GM21825 (cell line): ENCODE results near the gene GPSM3.
A peak's percentile ranks its signal among the peaks of the same experiment; 100 is the strongest.
"Not testable (repeated sequence)": the region's sequence is repeated elsewhere in the genome, so short reads cannot be mapped to it uniquely, and the experiment has no call there.

Experiments used
- ATAC-seq: cut with Tn5 transposase; IDR thresholded peaks from one replicate; pipeline ENCODE4 v1.9.1; 2021; ENCODE audit warnings: mild to moderate bottlenecking, moderate library complexity; ENCODE audit not compliant: unreplicated experiment

The GPSM3 gene

DNA sequence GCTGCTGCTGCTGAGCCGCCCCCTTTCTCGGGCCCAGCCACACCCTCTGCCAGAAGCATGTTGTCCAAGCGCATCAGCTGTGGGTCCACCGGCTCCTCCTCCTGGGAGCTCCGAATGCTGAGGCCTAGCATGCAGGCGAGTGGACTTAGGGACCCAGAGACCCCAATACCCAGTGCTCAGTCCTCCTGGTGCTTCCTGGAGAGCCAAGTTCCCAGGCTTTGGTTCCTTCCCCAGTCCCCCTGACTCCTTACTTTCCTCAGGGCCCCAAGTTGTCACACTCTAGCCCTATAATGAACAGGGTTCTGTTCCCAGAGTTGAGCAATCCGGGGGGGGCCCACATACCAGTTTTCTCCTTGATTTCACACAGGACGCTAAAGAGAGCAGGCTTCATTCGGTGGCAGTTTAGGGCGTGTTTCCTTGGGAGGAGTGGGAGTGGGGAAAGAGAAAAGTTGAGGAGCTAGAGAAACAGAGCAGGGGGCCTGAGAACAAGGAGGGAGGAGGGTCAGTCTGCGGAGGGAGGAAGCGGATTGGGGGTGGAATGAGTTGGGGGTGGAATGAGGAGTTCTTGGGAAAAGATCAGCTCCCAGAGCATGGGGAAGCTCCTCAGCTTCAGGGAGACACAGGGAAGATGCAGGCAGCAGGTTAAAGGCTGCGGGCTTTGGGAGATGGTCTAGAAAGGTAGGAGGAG, 3.9 kb downstream of the GPSM3 start:
- no peak for ATAC-seq

DNA sequence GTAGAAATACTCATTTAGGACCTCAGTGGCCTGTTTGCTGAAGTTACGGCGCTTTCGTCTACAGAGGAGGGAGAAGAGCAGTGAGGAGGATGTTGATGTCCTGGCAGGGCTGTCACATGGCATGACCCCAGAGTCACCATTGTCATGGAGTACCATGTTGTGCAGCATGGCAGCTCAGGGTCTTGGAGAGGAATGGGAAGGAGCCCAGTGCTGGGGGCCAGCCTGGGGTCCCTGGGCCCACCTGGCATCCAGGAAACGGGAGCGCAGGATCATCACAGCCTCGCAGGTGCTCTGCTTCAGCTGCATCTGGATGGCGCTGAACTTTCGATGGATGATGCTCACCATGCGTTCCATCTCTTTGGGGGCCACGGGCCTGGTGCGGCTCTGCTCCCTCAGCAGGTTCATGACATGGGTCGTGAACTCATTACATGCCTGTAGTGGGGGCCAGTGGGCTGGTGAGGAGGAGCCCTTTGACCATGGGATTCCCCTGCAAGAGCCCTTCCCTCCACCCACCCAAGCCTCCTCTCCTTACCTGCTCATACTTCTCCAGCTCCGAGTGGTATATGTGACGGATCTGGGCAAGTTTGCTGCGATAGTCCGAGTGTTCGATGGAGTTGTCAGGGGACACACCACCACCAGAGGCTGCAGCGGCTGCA, 4.6 kb downstream of the GPSM3 start:
- not testable (repeated sequence) for ATAC-seq

DNA sequence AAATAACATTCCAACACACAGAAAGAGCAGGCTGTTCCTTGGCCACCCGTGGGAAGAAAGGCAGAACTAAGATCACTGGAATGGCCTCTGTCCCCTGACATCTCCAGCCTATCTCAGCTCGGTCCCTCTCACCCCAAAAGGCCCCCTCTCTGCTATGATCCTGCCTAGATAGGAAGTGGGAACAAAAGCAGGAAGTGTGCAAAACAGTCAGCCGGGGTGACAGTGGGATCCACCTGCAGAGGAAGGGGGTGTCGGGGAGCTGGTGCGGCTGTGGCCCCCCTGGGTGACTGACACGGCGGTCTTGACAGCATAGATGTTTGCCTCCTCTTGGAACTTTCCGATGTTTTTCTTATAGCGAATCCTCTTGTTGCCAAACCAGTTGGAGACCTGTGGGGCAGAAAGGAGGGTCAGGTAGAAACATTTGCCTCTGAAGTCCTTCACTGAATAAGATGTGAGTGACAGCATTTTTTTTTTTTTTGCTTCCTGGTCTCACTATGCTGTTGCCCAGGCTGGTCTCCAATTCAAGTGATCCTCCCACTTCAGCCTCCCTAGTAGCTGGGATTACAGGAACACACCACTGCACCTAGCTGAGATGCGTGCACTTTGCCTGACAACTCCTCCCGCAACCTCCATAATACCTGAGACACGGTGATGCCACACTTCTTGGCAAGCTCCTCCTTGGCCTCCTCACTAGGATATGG, 5.3 kb downstream of the GPSM3 start:
- ATAC-seq, result no peak

DNA sequence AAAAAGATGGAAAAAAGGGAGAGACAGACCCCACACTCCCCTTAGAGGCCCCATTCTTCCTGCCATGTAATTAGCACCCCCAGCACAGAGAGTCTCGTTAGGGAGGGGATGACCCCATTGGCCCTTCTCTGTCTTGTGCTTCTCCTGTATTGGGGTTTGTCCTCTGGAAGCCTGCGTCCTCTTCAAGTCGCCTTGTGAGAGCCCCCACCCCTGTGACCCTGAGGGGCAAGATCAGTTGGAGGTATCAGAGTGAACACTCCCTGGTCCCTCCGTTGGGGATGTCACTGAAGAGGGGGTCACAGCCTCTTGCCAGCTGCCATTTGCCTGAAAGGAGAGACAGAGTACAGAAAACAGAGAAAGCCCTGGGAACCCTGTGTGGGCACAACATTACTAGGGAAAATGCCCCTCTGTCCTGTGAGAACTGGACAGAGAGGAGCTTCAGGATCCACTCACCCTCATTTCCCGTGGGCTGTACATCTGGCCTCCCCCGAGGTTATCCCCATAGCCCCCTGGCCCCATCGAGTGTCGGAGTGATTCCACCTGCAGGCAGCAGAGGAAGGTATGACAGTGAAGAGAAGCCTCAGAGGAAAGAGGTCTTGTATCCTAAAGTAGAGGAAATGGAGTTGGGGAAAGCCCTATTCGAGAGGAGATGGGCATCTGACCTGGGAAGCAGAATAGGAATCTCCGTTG, 6.1 kb downstream of the GPSM3 start:
- not testable (repeated sequence) for ATAC-seq

DNA sequence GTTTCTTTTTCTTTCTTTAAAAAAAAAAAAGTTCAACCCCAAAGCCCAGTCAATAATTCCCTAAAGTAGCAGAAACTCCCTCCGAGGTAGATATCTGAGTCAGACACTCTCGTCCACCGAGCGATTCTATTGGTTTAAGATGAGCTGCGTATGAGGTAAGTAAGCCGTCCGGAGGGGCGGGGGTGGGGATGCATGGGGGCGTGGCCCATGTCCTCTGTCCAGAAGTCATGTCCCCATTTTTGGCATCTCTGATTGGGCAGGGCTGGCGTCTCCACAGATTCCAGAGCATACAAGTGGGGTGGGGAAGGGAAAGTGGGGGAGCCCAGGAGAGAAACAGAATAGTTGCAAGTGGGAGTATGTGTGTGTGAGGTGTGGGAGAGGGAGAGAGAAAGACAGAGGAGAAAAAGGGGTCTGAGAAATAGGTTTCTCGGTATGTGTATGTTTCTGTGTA, 6.7 kb downstream of the GPSM3 start:
- ATAC-seq, result not testable (repeated sequence)

DNA sequence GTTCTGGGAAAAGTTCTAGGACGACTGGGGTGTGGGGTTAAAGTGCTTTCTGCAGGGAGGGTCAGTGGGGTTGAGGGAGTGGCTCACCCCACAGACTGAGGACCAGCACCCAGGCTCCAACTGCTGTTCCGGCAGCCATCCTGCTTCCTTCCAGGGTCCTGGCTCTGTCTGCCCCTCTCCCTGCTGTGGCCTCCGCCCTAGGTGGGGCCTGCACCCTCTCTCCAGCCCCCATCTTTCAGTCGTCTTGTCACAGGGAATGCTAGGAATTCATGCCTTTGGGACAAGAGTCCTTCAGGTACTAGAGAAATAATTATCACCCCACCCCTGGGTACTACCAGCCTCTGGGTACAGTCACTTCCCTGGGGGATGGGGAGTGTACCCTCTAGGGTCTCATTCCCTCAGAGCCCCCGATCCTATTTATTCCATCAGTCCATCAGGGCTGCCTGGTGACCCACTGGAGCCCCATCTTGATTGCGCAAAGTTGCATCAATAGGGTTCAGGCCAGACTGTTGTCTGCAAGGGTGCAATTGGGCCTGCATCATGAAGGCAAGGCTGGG, 8.3 kb downstream of the GPSM3 start, which contains the start of gene AGER:
TSS of gene AGER (minus strand) at position 170 of the 557 bp plus-strand sequence. CDS start at position 139, 31 bp downstream.
- ATAC-seq, result no peak

DNA sequence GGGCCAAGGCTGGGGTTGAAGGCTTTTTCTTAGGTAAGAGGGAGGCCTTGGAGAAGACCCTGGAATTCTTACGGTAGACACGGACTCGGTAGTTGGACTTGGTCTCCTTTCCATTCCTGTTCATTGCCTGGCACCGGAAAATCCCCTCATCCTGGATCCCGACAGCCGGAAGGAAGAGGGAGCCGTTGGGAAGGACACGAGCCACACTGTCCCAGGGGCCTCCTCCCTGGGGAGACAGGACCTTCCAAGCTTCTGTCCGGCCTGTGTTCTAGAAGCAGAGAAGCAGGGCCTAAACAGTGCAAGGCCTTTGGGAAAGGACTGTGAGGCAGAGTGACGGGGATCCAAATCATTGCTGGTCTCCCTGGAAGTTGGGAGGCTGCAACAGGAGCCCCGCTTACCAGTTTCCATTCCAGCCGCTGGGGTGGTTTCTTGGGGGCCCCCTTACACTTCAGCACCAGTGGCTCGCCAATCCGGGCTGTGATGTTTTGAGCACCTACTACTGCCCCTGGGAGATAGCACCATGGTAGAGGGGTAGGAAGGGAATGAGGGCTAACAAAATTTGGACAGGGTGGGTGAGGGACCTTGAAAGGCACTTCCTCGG, 8.9 kb downstream of the GPSM3 start:
- no peak for ATAC-seq

DNA sequence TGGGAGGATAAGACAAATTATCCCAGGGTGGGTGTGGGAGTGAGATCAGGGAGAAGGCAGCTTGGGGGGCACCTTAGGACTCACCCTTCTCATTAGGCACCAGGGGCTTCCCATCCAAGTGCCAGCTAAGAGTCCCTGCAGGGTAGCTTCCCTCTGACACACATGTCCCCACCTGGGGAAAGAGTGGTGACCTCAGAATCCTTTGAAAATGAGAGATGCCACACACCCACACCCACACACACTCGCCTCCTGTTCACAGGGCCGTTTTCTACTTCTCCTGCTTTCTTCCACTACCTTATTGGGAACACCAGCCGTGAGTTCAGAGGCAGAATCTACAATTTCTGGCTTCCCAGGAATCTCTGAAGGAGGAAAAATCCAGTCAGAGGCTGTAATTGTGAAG, 9.4 kb downstream of the GPSM3 start:
- ATAC-seq, result no peak

DNA sequence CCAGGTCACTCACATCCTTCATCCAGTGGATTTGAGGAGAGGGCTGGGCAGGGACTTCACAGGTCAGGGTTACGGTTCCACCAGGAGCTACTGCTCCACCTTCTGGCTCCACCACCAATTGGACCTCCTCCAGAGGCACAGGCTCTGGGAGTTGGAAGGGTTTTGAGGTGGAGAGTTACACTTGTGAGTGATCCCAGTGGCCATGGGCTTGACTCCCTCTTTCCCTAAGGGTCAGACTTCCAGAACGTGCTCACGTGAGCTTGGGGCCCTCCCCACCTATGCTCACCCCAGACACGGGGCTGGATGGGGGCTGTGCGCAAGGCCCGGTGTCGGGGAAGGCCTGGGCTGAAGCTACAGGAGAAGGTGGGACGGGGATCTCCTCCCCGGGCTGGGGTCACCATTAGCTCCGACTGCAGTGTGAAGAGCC, 9.9 kb downstream of the GPSM3 start:
- no peak for ATAC-seq

DNA sequence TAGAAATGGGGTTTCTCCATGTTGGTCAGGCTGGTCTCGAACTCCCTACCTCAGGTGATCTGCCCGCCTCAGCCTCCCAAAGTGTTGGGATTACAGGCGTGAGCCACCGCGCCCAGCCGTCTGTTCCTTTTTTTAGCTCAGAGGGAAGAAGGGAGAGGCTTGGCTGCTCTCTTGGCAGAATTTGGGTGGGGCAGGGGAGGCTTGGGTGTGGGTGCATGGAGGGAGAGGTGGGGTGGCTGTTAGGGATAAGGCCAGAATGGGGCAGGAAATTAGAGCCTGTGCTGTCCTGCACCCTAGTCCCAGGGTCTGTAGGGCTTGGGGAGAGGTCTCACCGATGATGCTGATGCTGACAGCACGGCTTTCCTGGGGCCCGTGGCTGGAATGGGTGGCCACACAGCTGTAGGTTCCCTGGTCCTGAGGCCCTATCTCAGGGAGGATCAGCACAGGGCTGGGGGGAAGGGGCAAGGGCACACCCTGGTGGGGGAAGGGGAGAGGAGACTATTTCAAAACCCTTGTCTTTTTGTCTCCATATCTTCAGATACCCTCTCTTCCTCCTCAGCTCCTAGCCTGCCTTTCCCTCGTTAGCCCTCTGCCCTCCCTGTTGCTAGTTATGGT, 10.4 kb downstream of the GPSM3 start:
- no peak for ATAC-seq

DNA sequence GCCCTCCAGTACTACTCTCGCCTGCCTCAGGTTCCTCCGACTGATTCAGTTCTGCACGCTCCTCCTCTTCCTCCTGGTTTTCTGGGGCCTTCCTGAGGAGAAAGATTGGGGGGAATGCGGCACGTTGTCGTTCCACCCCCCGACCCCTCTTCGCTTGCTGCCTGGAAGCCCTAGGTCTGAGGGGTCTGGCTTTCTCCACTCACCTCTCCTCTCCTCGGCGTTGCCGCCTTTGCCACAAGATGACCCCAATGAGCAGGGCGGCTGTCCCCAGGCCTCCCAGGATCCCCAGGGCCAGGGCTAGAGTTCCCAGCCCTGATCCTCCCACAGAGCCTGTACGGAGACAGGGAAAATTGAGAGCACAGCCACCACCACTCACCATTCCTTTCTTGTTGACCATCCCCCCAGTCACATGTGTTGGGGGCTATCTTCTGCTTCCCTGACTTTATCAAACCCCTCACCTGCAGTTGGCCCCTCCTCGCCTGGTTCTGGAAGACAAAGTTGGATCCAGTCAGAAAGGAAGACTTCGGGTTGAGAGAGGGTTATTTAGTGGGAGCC, 11.2 kb downstream of the GPSM3 start:
- no peak for ATAC-seq

DNA sequence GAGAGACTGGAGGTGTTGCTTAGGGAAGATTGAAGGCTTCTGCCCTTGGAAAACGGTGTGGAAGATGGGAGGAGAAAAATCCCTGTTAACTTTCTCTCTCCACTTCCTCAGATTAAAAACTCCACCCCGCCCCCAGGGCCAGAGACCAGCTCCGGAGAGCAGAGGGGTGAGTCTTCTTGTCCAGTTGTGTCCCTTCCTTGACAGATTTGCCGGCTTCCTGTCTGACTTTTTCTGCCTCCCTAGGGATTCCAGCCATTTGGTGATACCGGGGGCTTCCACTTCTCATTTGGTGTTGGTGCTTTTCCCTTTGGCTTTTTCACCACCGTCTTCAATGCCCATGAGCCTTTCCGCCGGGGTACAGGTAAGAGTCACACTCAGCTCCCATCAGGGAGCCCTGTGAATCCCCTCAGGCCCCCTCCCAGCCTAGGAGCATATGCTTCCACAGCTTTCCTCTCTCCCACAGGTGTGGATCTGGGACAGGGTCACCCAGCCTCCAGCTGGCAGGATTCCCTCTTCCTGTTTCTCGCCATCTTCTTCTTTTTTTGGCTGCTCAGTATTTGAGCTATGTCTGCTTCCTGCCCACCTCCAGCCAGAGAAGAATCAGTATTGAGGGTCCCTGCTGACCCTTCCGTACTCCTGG, 12.6 kb downstream of the GPSM3 start:
- ATAC-seq, result no peak

DNA sequence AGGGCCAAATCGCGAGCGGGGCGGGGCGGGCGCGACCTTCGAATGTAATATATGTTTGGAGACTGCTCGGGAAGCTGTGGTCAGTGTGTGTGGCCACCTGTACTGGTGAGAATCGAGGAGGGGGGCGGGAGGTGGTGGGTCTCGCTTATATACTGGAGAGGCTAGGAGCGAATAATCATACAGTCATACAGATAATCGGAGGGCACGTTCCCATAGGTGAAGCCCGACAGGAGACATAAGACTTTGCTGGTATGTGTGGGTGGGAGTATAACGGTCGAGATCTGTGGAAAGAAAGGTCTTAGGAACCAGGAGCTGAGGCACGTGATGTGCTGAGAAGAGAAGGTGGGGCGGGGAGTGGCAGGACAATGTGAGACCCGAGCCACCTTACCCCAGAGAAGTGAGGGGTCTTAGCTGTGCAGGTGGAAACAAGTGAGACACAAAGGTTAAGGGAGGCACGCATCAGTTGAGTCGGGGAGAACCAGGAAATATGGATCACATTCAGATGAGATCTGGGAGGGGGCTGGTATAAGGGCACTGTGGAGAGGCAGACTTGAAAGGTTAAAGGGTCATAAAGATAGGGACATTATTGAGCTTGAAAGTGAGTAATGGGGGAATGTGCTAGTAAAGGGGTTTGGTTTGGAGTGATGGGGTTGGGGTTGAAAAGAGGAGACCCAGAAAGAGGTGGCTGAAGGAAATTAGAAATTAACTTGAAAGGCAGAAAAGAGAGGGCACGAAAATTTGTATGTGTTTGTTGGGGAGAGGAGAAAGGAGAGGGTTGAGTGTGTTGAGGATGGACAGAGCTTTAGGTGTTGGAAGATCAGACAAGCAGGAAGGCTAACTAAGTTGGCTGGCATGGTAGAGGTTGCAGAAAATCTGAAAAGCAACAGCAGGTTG, 13.6 kb downstream of the GPSM3 start:
- ATAC-seq, result no peak

DNA sequence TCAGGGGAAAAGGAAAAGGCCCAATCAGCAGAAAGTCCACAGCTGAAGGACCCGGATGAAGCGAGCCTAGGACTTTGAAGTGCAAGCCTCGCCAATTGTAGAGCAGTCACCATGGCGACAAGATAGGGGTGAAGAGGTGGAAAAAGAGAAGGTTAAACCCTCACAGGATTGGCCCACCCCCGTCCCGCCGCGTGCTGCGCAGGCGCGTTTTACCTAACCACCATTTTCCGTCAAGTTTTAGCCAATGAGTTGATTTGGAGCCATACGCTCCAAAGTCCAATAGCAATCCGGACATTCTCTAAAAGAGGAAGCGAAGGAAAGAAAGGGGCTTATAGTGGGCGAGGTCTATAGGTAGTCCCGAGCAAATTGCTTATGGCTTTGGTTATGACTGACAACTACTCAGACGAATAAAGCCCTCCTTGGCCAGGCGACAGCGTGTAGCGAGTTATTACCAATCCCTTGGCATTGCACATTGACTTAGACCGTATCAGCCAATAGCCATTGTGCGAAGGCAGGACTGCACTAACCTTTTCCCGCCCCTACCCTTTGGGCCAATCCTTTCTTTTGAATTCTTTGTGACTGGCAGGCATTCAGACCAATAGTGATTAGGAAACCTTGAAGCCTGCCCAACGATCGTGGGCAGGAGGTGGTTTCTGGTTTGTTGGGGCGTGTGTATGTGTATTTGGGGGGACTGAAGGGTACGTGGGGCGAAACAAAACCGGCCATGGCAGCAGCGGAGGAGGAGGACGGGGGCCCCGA, 14.5 kb downstream of the GPSM3 start, which contains the start of gene RNF5:
TSS of gene RNF5 (plus strand) at position 618 of the 759 bp plus-strand sequence. CDS start at position 725, 107 bp downstream.
- ATAC-seq, result peak; percentile 80

DNA sequence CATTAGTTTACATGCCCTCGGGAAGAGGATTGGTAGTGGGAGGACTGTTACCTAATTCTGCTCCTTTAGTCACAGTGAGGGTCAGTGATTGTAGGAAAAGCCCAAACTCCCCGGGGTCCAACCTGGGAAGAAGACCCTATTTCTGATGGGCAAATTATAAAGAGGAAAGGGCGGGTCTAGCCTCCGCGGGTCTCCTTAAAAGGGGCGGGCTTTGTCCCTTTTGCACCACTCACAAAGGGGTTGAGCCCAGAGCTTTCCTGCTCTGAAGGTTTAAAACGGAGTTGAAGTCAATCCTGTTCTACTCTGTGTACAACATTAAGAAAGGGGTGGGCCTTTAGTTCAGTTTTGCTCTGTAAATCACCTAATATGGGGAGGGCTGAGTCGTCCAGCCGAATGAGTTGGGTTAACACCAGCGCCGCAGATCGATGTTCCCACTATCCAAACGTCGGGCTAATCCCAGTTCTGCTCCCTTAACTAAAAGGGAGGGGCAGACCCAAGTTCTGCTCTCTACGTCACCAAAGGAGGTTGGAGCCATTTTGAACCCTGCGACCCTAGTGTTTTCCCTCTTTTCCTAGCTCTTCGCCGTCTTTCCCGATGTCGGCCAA, 15.2 kb downstream of the GPSM3 start:
- ATAC-seq, result peak; percentile 0

DNA sequence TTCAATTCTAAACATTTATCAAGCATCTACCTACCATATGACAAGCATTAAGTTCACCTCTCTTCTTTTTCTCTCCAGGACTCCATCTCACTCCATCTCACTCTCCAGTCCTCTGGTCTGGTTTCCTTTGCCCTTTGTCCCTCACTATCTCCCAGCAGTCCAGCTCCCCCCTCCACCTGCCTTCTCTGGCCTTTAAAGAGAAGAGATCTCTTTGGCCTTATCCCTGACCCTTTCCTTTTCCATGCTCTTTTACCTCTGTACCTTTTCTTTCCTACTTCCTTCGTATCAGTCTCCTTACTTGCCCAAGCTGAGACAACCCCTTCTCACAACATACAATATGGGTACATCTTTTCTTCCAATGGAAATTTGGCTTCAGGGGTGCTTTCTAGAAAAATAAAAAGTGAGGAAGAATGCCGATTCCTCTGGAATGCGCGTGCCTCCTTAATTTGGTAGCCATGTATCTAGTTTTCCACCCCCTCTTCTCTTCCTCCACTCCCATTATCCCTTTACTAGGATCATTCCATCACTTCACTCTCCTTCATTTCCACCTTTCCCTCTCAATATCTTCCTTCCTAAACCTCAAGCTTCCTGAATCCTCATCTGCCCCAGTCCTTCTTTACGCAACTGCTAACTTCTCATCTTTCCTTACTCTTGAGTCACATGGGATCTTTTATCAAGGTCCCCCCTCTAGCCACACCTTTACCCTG, 15.8 kb downstream of the GPSM3 start:
- no peak for ATAC-seq
